Suprapubic skin (tissue), 4 donors: ENCODE measurements around the gene H19. TPM values are rescaled to one million over a fixed set of nuclear protein-coding genes. Genes with fewer than 3 reads are reported as not detected.

Source experiments
- DNase-seq, 2 donors: peaks; one replicate each; pipeline ENCODE4 v3.0.0-alpha.2; 2019; ENCODE audit warnings: low spot score in 2 of 2
- H3K27ac ChIP-seq: fragments of 200-600 bp; sonication (generic); one replicate; pipeline ENCODE4 v1.5.1; 2019
- H3K27me3 ChIP-seq: fragments of 200-600 bp; sonication (generic); one replicate; pipeline ENCODE4 v1.5.1; 2019
- H3K36me3 ChIP-seq: fragments of 200-600 bp; sonication (generic); one replicate; pipeline ENCODE4 v1.5.1; 2019
- H3K4me1 ChIP-seq: fragments of 200-600 bp; sonication (generic); one replicate; pipeline ENCODE4 v1.5.1; 2019
- H3K4me3 ChIP-seq: fragments of 200-600 bp; sonication (generic); one replicate; pipeline ENCODE4 v1.5.1; 2019; ENCODE audit warnings: mild to moderate bottlenecking
- H3K9me3 ChIP-seq: fragments of 200-600 bp; sonication (generic); one replicate; pipeline ENCODE4 v1.5.1; 2019
- CTCF ChIP-seq, 2 donors: fragments of 200-600 bp in 1 of 2; fragments of 450-650 bp in 1 of 2; sonication (generic) in 1 of 2; IDR thresholded peaks; one replicate each; pipeline ENCODE4 v1.5.1; 2016 to 2019; ENCODE audit warnings: antibody characterized with exemption in 2 of 2, mild to moderate bottlenecking in 1 of 2, moderate library complexity in 1 of 2
- EP300 ChIP-seq: sonication (generic); formaldehyde crosslinking; IDR thresholded peaks from one replicate; pipeline ENCODE4 v1.6.1; 2017; ENCODE audit warnings: antibody characterized with exemption
- POLR2A ChIP-seq, 2 donors: fragments of 450-650 bp; IDR thresholded peaks; one replicate each; pipeline ENCODE4 v1.6.1; 2017; ENCODE audit warnings: antibody characterized with exemption in 2 of 2, mild to moderate bottlenecking in 2 of 2, moderate library complexity in 2 of 2
- POLR2AphosphoS5 ChIP-seq, 3 donors: sonication (generic); formaldehyde crosslinking; IDR thresholded peaks; one replicate each; pipeline ENCODE4 v1.6.1; 2017; ENCODE audit warnings: antibody characterized with exemption in 3 of 3
- WGBS: methylation state at CpG from one replicate; pipeline ENCODE4 v1.1.5; 2018; 5-methylcytosine and 5-hydroxymethylcytosine counted together
- total RNA-seq, 4 donors: library from RNA; depleted of rRNA; stranded (reverse); fragments of >200 nt; gene quantifications; one replicate each; pipeline ENCODE4 v1.1.0, GENCODE V29; 2016

H19 gene
- total RNA-seq, 4 donors from 2014 or later: 20.0 to 62.2 (median 40.4) TPM

DNA sequence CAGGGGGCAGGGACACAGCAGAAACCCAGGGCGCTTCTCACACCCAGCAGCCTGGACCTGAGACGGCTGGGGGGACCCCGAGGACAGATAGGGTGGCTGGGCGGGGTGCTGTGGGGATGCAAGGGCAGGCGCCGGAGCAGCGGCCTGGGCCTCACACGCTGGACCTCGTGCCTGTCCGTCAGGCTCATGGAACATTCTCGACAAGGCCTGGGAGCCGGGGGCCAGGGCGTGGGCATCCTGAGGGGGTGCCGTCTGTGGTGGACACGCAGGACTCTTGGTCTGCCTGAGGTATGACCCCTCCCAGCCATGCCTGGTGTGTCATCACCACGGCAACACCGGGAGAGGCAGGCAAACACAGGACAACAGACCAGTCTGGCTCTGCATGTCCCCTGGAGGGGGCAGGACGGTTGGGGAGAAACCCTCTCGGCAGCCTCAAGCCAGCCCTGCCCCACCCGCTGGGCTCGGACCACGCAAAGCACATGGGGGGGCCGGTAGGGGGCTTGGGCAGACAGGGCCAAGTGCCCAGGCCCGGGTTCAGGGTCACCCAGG, 29.1 kb downstream of the H19 start:
- Histone ChIP-seq H3K27ac (no peak overlapping the region), H3K27me3 (no peaks in the 10 kb centered on the region), H3K36me3 (no peaks in the 10 kb centered on the region), H3K4me3 (no peak overlapping the region), H3K9me3 (no peaks in the 10 kb centered on the region), H3K4me1 (no peaks in the 10 kb centered on the region)
- TF ChIP-seq CTCF (IDR thresholded peaks at IDR 0.05) (no peak), EP300 (no peak), POLR2A (IDR thresholded peaks at IDR 0.05) (no peak), POLR2AphosphoS5 (IDR thresholded peaks at IDR 0.05) (no peak)
- DNase-seq: peak in 1 of 2 donors; percentile 52
- no CpG with 5 or more reads among the region's 24 CpGs for WGBS

GRCh38 chr11:1967641-1968225, 29.9 kb downstream of the H19 start:
- TF ChIP-seq POLR2A (IDR thresholded peaks at IDR 0.05) (no peak), CTCF (IDR thresholded peaks at IDR 0.05) (no peak), EP300 (no peak), POLR2AphosphoS5 (IDR thresholded peaks at IDR 0.05) (no peak)
- no peaks in the 10 kb centered on the region for H3K36me3 ChIP-seq
- H3K27ac ChIP-seq: no peak overlapping the region
- H3K4me3 ChIP-seq: no peak overlapping the region
- H3K27me3 ChIP-seq: no peaks in the 10 kb centered on the region
- DNase-seq: no peak
- no peaks in the 10 kb centered on the region for H3K4me1 ChIP-seq
- H3K9me3 ChIP-seq: no peaks in the 10 kb centered on the region
- WGBS: no CpG with 5 or more reads among the region's 21 CpGs

GRCh38 chr11:1966531-1966930, 31.1 kb downstream of the H19 start:
- no peaks in the 10 kb centered on the region for H3K4me1 ChIP-seq

DNA sequence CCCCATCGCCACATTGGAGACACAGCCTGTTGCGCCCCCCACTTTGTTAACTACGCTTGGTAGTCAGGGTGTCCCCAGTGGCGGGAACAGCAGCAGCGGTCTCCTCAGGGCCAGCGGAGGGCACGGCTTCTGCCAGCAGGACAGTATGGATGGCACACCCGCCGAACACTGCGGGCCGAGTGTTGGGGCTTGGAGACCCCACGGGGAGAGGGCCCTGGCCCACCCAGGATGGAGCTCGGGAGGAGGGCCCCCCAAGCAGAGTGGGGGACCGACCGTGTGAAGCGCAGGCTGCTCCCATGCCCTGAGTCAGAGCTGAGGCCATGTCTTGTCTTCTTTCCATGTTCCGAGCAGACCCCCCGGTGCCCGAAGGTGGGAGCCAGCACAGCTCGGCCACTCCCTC, 32.7 kb downstream of the H19 start:
- H3K27ac ChIP-seq: no peak overlapping the region
- no peaks in the 10 kb centered on the region for H3K27me3 ChIP-seq
- no peak overlapping the region for H3K4me3 ChIP-seq
- WGBS: no CpG with 5 or more reads among the region's 20 CpGs
- no peak for DNase-seq
- TF ChIP-seq POLR2AphosphoS5 (IDR thresholded peaks at IDR 0.05) (no peak), EP300 (no peak)
- H3K36me3 ChIP-seq: no peaks in the 10 kb centered on the region
- H3K4me1 ChIP-seq: no peaks in the 10 kb centered on the region
- H3K9me3 ChIP-seq: no peaks in the 10 kb centered on the region

More at GRCh38 chr11:1966531-1966930, 31.1 kb downstream of the H19 start:
- Histone ChIP-seq H3K36me3 (no peaks in the 10 kb centered on the region), H3K9me3 (no peaks in the 10 kb centered on the region), H3K27ac (no peak overlapping the region), H3K4me3 (no peak overlapping the region), H3K27me3 (no peaks in the 10 kb centered on the region)
- TF ChIP-seq CTCF (IDR thresholded peaks at IDR 0.05) (no peak), EP300 (no peak), POLR2A (IDR thresholded peaks at IDR 0.05) (no peak), POLR2AphosphoS5 (IDR thresholded peaks at IDR 0.05) (no peak)
- no CpG with 5 or more reads among the region's 18 CpGs for WGBS
- peak in 1 of 2 donors; percentile 27 for DNase-seq

DNA sequence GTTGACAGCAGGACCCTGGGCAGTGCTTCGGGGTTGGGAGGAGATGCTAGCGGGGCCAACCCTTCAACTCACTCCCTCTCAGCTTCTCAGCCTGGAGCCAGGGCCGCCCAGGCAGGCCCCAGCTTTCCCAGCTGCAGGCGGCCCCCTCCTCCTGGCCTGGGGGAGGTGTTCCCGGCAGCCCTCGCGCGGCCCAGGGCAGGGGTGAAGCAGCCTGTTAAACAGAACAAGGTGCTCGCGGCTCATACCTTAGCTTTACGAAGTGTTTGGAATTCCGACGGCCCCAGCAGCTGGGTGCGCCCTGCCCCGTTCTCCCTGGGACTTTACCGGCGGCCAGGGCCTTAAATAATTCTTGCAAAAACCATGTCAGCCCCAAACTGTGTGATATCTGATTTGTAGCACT, 33.3 kb downstream of the H19 start:
- no peak overlapping the region for H3K4me3 ChIP-seq
- H3K36me3 ChIP-seq: no peaks in the 10 kb centered on the region
- TF ChIP-seq POLR2AphosphoS5 (IDR thresholded peaks at IDR 0.05): no peak
- no peak for TF ChIP-seq POLR2A (IDR thresholded peaks at IDR 0.05)
- TF ChIP-seq EP300: no peak
- no peak for TF ChIP-seq CTCF (IDR thresholded peaks at IDR 0.05)
- H3K4me1 ChIP-seq: no peaks in the 10 kb centered on the region
- no peak overlapping the region for H3K27ac ChIP-seq
- H3K9me3 ChIP-seq: no peaks in the 10 kb centered on the region
- DNase-seq: no peak
- no peaks in the 10 kb centered on the region for H3K27me3 ChIP-seq
- WGBS: no CpG with 5 or more reads among the region's 17 CpGs
